Stimulated activated CD8-positive, alpha-beta memory T cell treated with anti-CD3 and anti-CD28 coated beads, Interleukin-4, amount 100 ng/mL, for 48 hours (primary cell): ENCODE measurements around the gene RNU6-9.
"Not testable (repeated sequence)": the region's sequence is repeated elsewhere in the genome, so short reads cannot be mapped to it uniquely, and the experiment has no call there.

ENCODE experiments used
- DNase-seq: peaks from one replicate; pipeline ENCODE4 v3.0.0-alpha.2; 2020

The RNU6-9 gene

DNA sequence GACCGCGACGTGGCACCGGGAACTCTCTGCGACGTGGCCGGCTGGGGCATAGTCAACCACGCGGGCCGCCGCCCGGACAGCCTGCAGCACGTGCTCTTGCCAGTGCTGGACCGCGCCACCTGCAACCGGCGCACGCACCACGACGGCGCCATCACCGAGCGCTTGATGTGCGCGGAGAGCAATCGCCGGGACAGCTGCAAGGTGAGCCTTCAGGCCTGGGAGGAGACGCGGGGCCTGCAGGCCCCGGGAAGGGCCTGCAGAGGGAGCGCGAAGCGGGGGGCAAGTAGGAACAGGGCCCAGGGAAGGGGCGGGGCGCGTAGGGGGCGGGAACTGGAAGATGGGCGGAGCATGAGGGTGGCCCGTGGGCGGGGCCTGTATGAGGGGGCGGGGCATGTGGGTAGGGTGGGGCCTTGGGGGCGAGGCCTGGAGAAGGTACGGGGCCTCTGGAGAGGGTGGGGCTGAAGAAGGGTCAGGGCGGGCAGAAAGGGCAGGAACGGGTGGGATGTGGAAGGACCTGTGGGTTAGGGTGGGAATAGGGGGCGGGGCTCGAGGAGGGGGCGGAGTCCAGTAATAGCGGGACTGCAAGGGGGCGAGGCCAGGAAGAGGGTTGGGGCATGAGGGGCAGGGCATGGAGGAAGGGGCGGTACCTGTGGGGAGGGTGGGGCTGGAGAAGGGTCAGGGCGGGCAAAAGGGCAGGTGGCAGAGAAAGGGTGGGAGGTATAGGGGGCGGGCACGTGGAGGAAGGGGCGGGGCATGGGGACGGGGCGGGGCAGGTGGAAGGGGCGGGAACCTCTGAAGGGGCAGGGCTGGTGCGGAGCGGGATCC, 31.3 kb upstream of the RNU6-9 start:
- peak; percentile 87 for DNase-seq

DNA sequence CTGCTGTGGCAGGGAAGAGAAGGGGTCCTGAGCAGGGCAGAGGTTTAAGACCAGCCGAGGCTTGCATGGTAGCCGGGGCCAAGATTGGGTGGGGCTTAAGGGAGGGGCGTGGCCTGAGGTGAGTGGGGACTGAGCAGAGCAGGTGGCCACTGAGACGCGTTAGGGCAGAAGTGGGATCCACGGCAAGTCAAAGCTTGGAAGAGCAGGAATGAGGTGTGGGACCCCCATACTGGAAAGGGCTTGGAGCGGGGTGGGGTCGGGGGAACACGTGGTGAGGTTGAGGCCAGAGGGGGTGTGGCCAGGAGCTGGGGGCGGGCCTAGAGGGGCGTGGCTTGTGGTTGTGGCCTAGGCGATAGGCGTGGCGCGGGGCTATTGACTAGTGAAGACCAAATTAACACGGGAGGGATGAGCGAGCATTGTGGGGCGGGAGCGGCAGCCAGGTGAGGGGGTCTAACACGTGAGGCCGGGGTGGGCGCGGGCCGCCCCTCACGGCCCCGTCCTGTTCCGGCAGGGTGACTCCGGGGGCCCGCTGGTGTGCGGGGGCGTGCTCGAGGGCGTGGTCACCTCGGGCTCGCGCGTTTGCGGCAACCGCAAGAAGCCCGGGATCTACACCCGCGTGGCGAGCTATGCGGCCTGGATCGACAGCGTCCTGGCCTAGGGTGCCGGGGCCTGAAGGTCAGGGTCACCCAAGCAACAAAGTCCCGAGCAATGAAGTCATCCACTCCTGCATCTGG, 30.5 kb upstream of the RNU6-9 start:
- DNase-seq: peak; percentile 91

DNA sequence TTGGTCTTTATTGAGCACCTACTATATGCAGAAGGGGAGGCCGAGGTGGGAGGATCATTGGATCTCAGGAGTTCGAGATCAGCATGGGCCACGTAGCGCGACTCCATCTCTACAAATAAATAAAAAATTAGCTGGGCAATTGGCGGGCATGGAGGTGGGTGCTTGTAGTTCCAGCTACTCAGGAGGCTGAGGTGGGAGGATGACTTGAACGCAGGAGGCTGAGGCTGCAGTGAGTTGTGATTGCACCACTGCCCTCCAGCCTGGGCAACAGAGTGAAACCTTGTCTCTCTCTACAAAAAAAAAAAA, 30.0 kb upstream of the RNU6-9 start:
- DNase-seq: no peak

DNA sequence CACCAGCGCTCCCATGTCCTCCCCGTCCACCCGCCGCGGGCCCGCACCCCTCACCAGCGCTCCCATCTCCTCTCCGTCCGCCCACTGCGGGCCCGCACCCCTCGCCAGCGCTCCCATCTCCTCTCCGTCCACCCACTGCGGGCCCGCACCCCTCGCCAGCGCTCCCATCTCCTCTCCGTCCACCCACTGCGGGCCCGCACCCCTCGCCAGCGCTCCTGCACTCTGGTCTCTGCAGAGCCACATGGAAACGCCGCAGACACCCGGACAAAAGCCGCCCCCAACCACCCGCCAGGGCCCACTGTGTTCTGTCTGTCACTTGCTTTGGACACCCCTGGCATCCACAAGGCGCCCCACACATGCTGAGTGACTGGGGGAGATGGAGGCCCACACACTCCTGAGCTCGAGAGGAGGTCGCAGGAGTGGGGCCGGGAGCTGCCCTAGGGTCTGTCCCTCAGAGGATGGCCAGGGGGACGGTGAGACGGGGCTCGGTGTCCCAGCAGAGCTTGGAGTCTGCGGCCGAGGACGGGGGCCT, 26.4 kb upstream of the RNU6-9 start:
- DNase-seq: no peak

DNA sequence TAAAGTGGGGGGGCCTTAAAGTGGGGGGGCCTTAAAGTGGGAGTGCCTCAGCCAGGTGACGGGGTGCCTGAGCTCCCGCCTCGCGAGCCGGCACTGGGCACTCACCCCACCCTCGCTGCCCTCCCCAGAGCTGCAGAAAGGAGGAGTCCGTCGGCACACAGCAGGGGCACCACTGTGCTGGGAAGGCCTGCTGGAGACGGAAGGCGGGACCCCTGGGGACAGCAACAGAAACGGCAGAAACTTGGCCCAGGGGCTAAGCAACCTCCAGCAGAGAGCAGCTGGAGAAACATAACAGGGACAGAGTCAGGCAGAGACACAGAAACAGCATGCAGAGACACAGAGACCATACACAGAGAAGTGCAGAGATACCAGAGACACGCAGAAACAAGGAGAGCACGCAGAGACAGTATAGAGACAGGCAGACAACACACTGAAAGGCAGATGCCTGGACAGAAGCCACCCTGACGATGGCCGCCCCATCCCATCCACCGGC, 25.9 kb upstream of the RNU6-9 start:
- DNase-seq: no peak

DNA sequence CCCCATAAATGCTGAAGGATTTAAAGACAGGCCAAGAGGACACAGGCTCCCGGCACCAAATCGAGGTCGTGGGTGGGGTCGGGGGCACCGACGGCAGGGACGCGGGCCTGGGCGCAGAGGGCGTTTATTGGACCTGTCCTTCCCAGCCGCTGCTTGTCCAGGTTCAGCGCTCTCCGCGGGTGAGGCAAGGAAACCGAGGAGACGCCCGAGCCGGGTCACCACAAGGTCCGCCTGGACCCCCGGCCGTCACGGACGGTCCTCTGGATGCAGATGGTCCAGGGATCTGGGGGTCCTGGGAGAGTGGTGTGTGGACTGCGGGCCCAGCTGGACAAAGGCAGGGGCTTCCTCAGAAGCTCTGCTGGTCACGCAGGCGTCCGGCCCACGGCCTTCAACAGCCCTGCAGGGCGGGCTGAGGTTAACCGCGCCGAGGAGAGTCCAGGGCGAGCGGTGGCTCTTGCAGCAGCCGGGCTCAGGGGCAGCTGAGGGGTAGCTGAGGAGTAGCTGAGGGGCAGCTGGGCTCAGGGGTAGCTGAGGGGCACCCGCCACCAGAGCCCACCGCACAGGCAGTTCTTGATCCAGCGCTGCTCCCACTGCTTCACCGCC, 25.3 kb upstream of the RNU6-9 start:
- no peak for DNase-seq

DNA sequence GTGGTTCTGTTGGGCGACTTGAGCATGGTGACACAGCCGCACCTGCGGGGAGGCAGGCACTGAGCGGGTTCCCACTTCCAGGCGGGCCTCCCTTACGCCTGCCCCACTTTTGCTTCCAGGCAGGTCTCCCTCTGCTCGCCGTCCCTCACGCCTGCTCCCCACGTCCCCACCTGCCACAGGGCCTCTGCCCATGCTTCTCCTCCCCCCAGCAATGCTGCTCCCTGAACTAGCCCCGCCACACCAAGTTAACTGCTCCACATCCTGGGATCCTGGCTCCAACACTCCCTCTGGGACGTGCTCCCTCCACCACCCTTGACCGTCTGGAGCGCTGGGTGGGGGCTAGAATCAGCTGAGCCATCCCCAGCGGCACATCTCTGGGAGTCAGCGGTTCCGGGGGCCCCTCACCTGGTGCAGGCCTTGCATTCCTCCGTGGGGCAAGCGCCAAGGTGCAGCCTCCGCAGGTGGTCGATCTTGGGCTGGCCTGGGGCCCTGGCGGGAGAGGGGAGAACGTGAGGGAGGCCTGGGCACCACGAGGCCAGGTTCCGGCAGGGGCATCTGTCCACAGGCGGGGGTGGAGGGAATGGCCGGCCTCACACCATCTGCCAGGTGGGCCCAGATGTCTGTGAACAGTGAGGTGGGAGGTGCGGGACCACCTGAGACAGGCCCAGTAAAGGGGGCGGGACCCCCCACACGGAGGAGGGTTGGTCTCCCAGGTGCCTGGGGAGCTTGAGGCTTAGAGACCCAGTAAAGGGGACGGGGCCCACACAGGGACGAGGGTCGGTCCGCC, 24.6 kb upstream of the RNU6-9 start:
- no peak for DNase-seq

DNA sequence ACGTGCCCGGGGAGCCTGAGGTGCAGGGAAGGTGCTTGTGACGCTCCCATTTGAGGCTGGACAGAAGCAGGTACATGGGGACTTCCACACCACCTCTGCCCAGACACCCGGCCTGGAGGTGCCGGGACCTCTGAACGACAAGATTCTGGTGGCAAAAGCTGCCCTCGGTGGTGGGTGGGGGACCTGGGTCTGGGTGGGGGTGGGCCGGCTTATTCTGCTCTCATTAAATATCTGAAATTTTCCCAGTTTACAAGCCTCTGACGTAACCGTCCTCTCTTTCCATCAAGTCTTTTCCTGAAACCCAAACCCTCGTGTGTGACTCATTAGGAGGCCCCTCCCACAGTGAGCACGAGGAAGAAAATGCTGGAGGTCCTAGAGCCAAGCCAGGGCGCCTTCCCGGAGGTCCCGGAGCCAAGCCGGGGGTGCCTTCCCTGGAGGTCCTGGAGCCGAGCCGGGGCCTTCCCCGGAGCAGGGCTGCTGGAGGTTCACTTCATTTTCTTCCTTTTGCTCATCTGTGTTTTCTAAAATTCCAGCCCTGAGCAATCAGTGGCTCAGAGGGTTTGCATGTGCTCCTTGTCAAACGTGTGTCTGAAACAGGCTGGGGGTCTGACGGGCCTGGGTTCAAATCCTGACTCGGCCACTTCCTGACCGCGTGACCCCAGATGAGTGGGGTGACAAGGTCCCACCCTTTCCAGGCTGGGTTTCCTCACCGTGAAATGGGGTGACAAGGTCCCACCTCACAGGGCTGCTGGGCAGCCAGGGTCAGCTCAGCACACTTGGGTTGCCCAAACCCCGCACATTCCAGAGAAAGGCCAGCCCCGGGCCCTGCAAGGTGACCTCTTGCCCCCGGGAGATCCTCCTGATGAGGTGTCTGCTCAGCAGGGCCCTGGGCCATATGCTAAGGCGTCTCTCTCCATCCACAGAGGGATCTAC, 23.8 kb upstream of the RNU6-9 start:
- DNase-seq: no peak

DNA sequence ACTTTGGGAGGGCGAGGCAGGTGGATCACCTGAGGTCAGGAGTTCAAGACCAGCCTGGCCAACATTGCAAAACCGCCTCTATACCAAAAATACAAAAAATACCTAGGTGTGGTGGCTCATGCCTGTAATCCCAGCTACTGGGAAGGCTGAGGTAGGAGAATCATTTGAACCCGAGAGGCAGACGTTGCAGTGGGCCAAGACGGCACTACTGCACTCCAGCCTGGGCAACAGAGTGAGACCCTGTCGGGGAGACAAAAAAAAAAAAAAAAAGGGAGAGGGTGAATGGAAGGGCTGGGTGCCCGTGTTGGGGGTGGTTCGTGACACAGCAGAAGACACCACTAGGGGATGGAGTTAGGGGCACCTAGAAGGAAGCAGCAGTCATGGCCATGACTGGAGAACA, 23.0 kb upstream of the RNU6-9 start:
- DNase-seq: no peak

DNA sequence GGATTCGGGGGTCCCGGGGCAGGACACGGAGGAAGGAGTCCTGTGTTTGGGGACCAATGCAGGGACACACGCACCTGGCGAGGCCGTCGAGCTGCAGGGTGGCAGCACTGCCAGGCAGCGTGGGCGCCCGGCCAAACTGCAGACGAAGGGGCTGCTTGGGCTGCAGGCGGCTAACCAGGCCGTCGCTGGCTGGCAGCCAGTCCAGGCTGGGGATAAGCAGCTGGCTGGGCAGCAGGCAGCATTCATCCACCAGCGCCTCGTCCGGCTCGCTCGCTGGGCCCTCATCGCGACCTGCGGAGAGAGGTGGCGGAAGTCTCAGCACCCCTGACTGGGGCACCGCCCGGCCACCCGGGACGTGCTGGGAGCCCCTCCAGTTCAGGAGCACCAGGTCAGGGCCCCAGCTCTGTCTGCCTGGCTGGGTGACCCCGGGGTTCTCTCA, 22.3 kb upstream of the RNU6-9 start:
- no peak for DNase-seq

DNA sequence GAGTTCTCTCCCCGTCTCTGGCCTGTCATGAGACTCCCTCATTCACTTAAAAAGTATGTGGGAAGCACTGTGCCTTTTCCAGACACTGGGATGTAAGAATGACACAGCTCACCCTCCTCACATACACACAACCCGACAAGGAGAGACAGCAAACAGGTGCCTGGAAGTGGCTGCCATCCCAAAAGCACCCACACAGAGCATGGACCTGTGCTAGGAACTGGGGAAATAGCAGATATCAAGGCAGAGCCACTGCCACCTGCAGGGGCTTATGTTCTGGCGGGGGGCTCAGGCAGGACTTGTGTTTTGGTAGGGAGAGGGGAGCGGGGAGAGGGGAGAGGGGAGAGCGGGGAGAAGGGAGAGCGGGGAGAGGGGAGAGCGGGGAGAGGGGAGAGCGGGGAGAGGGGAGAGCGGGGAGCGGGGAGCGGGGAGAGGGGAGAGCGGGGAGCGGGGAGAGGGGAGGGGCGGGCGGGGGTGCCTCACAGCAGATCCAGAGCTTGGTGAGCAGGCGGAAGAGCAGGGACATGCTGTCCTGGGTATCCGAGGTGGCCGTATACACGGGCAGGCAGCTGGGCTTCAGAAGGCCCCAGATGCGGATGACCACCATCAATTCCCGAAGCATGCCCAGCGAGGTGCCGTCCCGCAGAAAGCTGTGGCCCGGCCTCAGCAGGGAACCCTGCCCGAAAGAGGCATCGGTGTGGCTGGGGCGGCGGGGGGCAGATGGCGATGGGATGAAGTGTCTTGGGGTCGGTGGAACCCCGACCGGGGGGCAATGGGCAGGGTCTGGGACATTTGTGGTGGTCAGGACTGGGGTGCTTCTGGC, 21.6 kb upstream of the RNU6-9 start:
- DNase-seq: no peak

DNA sequence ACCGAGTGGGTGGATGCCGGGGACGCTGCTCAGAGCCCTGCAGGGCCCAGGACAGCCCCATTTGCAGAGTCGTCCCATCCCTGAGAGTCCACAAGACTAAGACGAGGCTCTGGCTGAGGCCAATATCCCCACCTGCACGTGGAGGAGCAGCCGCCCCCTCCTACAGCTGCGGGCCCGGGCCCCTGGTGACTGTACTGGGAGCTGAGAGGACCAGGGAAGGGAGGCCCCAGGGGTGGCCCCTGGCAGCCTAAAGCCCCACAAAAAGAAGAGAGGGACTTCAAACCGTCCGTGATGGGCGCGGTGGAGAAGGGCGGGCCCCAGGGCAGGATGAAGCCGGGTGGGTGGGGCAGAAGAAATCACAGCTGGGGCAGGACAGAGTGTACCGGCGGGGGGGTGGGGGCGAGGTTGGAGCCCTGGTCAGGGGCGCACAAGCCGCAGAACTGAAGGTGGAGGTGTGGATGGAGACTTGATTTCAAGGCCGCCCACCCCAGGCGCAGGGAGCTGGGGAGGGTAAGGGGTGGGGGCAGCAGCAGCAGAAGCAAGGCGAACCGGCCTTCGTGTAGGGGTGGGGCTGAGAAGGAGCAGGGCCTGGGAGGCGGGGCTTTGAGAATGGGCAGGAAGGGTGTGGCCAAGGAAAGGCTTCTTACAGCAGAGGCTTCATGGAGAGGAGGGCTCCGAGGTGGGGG, 20.9 kb upstream of the RNU6-9 start:
- peak; percentile 90 for DNase-seq

DNA sequence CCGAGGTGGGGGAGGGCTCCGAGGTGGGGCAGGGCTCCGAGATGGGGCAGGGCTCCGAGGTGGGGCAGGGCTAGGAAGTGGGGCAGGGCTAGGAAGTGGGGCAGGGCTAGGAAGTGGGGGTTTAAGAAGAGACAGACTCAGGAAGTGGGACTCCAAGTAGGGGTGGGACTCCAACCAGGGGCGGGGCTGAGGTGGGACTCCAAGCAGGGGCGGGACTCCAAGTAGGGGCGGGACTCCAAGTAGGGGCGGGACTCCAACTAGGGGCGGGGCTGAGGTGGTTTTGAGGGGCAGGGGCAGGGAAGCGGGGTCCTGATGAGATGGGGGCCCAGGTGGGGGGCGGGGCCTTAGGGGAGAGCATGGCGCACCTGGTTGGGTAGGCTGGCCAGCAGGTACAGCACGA, 20.2 kb upstream of the RNU6-9 start:
- DNase-seq: peak; percentile 79

DNA sequence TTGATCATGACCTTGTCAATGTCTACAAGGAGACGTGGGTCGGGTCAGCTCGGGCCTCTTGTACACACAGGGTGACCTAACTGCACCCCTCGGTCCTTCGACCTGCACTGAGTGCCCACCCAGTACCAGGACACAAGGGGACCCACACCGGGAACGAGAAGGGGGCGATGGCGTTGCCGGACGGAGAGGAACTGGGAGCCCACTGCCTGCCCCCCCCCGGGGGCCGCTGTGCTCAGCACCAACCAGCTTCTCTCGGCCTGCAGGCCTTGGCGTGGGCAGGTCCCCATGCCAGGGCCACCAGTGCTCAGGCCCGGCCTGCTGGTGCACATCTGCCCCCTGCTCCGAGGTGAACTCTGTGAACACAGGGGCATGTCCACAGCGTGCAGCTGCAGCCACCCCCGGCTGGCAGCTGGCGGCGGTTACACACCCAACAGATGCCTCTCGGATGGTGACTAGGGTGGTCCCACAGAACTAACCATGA, 19.7 kb upstream of the RNU6-9 start:
- no peak for DNase-seq

DNA sequence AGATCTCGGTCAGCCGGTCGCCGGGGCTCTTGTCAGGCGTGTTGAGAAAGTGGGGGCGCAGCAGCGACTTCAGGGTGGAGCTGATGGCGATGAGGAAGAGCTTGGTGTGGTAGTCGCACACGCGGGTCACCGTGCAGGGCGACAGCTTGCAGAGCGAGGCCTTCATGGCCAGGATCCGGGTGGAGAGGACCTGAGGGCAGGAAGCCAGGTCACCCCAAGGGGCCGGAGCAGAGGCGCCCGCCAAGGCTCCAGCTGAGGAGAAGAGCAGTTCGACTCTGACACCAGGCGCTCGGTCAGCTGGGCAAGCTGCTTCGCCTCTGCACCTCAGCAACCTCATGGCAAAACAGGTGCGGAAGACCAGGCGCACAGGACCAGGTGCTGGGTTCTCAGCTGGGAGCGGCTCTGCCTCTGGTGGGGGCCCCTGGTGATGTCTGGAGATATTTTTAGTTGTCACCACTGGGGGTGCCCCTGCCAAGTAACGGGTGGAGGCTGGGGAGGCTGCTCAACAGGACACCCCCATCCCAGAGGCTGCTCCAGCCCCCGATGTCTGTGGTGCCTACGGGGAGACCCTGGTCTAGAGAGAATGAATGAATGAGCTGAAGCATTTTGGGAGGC, 17.9 kb upstream of the RNU6-9 start:
- DNase-seq: no peak

DNA sequence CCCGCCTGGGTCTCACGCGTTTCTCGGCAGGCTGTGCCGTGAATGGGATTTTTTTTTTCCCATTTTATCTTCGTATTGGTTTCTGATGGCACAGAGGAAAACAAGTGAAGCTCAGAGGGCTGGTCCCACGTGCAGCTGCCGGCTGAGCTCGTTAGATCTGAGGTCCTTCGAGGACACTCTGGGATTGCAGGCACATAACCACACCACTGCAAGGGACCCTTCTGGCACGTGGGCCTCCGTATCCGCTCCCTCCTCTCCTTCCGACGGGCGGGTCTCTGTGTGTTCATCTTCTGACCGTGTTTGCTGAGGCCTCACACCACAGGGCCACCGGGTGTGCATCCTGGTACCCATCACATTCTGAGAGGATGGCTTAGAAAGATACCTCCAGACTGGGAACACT, 17.2 kb upstream of the RNU6-9 start:
- DNase-seq: no peak

DNA sequence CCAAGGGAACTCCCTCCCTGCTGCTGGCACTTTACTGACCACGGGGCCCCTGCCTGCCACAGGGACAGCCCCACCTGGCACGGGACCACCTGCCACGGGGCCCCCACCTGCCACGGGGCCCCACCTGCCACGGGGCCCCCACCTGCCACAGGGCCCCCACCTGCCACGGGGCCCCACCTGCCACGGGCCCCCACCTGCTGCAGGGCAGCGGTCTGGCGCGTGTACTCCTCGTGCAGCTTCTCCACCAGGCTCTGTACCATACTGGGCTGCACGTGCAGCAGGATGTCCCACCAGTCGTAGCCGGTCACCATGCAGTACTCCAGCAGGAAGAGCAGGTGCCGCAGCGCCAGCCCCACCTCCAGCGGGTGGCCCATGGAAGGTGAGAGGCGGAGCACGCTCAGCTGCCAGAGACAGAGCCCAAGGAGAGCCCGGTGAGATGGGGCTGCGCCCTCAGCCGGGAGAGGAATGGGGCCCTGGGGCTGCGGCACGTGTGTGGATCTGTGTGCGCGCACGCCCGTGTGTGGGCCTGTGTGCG, 16.4 kb upstream of the RNU6-9 start:
- DNase-seq: no peak

DNA sequence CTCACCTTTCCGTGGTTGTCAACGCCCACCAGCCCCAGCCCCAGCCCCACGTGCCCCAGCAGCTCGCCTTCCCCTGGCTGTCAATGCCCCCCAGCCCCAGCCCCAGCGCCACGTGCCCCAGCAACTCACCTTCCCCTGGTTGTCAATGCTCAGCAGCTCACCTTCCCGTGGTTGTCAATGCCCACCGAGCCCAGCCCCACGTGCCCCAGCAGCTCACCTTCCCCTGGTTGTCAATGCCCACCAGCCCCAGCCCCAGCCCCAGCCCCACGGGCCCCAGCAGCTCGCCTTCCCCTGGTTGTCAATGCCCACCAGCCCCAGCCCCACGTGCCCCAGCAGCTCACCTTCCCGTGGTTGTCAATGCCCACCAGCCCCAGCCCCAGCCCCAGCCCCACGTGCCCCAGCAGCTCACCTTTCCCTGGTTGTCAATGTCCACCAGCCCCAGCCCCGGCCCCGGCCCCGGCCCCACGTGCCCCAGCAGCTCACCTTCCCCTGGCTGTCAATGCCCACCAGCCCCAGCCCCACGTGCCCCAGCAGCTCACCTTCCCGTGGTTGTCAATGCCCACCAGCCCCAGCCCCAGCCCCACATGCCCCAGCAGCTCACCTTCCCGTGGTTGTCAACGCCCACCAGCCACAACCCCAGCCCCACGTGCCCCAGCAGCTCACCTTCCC, 15.2 kb upstream of the RNU6-9 start:
- DNase-seq: not testable (repeated sequence)
